GM12801 (cell line): ENCODE measurements around the gene TNFAIP3.

Experiments used
- CTCF ChIP-seq: IDR thresholded peaks from one replicate; pipeline ENCODE4 v1.5.1; 2011; ENCODE audit warnings: control low read depth; ENCODE audit not compliant: insufficient read length; ENCODE audit errors: extremely low read depth

The TNFAIP3 gene

DNA sequence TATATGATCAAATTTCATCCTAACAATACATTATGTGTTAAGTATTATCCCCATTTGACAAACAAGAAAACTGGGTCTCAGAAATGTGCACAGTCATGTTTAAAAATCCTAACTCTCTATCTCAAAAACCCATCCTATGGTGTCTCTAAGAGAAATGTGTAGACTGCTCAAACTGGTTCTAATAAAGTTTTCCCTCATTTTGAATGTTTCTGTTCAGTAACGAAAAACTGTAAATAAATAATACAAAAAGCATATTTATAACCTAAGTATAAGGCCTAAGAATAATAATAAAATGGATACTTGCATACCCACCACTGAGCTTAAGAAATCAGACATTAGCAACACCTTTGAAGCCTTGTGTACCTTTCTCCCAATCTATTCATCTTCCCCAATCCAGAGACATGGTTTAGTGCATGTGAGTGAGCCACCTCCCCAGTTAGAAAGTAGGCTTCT lies 39.0 kb downstream of the TNFAIP3 start:
- TF ChIP-seq CTCF = no peak

DNA sequence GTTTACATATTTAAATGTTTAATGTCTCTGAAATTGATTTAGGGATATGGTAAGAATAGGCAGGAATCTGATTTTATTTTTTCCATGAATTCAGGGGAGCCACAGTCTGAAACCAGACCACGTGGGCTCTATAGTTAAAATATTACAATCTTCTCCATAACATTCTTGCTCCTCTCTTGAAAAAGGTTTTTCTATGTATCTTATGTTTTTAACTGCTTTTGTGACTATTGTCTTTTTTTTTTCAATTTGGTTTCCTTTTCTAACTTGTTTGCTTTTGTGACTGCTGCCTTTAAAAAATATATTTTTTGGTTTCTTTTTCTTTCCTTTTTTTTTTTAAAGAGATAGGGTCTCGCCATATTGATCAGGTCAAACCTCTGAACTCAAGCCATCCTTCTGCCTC lies 40.1 kb downstream of the TNFAIP3 start:
- no peak for TF ChIP-seq CTCF

DNA sequence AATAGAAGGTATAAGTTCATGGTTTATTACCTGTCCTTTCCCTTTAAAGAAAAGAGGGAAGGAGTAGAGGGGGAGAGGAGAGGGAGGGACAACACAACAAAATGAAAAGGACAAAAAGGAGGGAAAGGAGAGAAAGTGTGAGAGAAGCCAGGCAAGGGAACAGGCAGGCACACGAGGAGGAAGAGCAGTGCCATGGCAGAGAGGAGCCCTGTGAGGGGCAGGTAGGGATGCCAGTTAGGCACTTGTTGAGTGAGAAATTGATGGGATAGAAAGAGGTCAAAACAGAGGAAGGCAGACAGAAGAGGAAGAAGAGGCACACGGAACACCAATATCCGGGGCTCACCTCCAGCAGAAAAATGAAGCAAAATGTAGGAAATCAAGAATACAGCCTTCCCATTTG lies 42.5 kb downstream of the TNFAIP3 start:
- no peak for TF ChIP-seq CTCF

DNA sequence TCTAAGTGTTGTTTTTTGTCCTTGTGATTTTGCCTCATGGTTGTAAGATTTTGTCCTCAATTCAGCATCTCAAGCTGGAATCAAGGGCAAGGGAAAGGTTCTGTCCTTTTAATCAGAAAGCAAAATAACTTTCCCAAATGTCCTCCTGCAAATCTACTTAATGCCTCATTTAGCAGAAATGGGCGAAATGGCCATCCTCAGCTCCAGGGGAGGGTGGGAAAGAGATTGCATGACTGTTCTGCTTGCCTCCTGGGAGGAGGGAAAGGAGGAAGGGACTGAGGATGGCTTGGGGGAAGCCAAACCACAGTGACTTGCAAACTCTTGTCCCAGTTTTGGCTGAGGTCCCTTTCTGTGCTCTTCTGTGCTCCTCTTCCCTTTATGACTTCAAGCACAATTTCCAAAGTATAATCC lies 43.4 kb downstream of the TNFAIP3 start:
- no peak for TF ChIP-seq CTCF

DNA sequence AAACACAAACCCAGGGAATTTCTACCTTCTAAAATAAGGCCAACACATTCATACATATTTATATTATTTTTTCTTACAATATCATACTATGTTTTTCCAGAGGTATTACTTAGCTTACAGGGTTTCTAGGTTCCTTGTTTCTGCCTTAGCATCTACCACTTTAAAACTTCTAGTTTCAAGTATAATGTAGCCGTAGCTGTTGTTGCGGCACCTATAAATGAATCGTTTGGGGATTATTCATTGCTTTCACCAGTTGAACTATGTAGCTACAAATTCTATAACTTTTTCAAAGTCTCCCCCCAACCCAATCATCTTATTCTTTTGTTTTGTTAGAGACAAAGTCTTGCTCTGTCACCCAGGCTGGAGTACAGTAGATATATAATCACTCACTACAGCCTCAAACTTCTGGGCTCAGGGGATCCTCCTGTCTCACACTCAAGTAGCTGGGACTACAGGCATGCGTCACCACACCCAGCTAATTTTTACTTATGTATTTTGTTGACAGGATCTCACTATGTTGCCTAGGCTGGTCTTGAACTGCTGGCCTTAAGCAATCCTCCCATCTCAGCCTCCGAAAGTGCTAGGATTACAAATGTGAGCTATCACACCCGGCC lies 43.9 kb downstream of the TNFAIP3 start:
- no peak for TF ChIP-seq CTCF

GRCh38 chr6:137911675-137912191 lies 44.7 kb downstream of the TNFAIP3 start:
- no peak for TF ChIP-seq CTCF

DNA sequence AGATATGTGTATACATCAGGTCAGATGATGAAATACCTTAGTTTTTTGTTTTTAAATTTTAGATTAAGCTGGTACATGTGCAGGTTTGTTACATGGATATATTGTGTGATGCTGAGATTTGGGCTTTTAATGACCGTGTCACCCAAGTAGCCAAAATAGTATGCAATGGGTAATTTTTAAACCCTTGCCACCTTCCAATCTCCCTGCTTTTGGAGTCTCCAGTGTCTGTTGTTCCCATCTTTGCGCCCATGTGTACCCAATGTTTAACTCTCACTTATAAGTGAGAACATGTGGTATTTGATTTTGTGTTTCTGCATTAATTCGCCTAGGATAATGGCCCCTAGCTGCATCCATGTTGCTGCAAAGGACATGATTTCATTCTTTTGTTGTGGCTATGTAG lies 45.8 kb downstream of the TNFAIP3 start:
- no peak for TF ChIP-seq CTCF

DNA sequence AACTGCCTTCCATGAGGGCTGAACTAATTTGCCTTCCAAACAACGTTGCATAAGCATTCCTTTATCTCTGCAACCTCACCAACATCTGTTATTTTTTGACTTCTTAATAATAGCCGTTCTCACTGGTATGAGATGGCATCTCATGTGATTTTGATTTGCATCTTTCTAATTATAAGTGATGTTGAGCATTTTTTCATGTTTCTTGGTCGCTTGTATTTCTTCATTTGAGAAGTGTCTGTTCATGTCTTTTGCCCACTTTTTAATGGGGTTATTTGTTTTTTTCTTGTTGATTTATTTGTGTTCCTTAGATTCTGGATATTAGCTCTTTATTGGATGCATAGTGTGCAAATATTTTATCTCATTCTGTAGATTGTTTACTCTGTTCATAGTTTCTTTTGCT lies 46.4 kb downstream of the TNFAIP3 start:
- TF ChIP-seq CTCF = no peak
